Prostate gland (tissue), 2 donors: ENCODE results near the gene KIAA1328.

Experiments used
- CTCF ChIP-seq, 4 experiments: fragments of 200-600 bp in 2 of 4; fragments of 450-650 bp in 2 of 4; sonication (generic) in 2 of 4; IDR thresholded peaks; 1 replicate in 3 of 4; 2 replicates in 1 of 4; pipeline ENCODE4 v1.5.1; 2016 to 2019; ENCODE audit warnings: antibody characterized with exemption in 4 of 4, mild to moderate bottlenecking in 2 of 4, moderate library complexity in 2 of 4
- POLR2A ChIP-seq: fragments of 450-650 bp; IDR thresholded peaks from one replicate; pipeline ENCODE4 v1.6.1; 2016; ENCODE audit warnings: antibody characterized with exemption, mild to moderate bottlenecking

- no peak for TF ChIP-seq CTCF (IDR thresholded peaks at IDR 0.05)
- TF ChIP-seq POLR2A = no peak
Observed at GRCh38 chr18:36812678-36813077, 16.2 kb upstream of the KIAA1328 start.
